SK-MEL-5 (cell line): ENCODE results near the gene SMIM12. TPM values are rescaled to one million over a fixed set of nuclear protein-coding genes. Genes with fewer than 3 reads are reported as not detected.

Source experiments
- DNase-seq: peaks from one replicate; pipeline ENCODE4 v3.0.0-alpha.2; 2016; ENCODE audit warnings: low read depth, low spot score
- in situ Hi-C: cut with HindIII; loops from 2 replicates; pipeline ENCODE4 v1.10.0; 2016; ENCODE audit warnings: low sequenced_read_pairs, high pct_unique_total_duplicates, low pct_unique_long_range_greater_than_20kb
- polyA plus RNA-seq, 2 experiments: library from polyadenylated mRNA; depleted of rRNA; stranded (reverse); fragments of >200 nt; gene quantifications; 2 replicates each; pipeline ENCODE4 v1.2.3, GENCODE V29; 2015
- total RNA-seq: library from RNA; depleted of rRNA; stranded (reverse); fragments of >200 nt; shearing (Covaris generic); gene quantifications from 2 replicates; pipeline ENCODE4 v1.2.3, GENCODE V29; 2014; rRNA removed

SMIM12 gene, protein sequence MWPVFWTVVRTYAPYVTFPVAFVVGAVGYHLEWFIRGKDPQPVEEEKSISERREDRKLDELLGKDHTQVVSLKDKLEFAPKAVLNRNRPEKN
- total RNA-seq = 39.7 and 40.7 TPM in 2 replicates
- polyA plus RNA-seq (2015; cell fraction: cytosol; rRNA removed) = 24.8 and 29.0 TPM in 2 replicates
- polyA plus RNA-seq (2015; cell fraction: nucleus; rRNA removed) = 13.4 and 15.7 TPM in 2 replicates

DNA sequence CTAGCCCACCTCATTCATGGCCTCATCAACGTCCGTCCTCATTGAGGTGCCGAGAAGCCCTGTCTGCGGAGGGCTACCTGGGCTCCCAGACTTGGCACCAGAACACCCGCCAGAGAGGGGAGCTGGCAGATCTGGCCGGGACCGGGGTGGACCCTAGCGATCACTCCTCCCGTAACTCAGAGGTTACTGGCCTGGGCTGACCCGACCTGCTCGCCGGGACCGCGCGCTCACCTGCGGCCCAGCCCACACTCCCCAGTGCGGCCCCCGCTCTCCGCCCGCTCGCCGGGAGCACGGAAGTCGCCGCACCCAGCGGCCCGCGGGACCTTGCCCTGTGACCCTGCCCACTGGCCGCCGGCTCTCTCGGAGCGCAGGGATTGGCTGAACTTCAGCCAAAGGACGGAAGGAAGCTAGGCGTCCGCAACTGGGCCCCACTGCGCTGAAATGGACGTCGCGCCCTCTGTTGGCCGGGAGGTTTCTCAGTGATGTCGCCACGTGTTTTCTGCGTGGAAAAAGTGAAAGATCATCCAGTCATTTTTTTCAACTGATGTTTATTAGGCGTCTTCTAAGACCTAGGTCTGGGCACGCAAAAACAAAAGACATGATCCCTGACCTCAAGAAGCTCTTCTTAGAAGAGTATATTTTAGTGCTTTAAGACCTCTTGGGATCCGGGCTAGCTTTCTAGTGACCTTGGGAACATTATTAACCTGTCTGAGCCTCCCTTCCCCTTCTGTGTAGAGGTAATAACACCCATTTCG lies at the start of gene SMIM12:
Gene SMIM12, minus strand, starts transcription at position 304 of the 755 bp plus-strand sequence. CDS start 3,772 bp downstream, outside the sequence.
- in situ Hi-C loops = no loop called here
- DNase-seq = peak; percentile 94

- in situ Hi-C loops = no loop called here
- no peak for DNase-seq
Observed at GRCh38 chr1:34908369-34908768, 48.8 kb upstream of the SMIM12 start.

GRCh38 chr1:34907487-34908090 lies 48.0 kb upstream of the SMIM12 start:
- in situ Hi-C loops = no loop called here
- no peak for DNase-seq

DNA sequence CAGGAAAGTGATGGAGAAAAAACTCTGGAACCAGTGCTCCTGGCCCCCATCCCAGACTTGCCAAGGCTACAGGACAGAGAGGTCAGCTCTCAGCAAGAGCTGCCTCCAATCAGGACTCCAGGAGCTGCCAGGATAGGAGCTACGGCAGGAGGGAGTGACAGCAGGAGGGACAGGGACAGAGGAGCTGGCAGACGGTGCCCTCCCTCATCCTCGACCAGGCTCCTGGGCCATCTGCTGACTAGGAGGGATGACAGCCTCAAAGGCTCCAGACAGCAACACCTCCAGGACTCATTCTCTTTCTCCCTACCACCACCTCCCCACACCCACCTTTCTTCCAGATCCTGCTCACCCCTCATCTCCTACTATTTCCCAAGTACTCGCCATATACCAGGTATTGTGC lies 47.2 kb upstream of the SMIM12 start:
- in situ Hi-C loops = no loop called here
- no peak for DNase-seq

DNA sequence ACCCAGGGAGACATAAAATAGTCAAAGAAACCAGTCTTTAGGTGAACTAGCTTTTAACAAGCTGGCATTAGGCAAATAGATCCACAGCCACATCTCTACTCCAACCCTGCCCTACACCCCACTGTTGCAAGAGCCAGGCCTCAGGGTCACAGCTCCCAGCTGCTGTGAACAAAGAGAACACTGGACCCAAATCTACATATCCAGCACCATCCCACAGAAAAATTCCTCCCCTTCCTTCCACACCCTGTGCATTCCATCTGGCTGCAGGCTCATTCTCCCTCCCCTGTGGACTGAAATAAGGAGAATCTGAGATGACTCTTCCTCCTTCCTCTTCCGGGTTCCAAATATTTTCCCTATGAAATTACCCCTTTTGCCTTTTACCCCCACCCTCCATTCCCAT lies 46.7 kb upstream of the SMIM12 start:
- in situ Hi-C loops = no loop called here
- DNase-seq = no peak

GRCh38 chr1:34905098-34905459 lies 45.5 kb upstream of the SMIM12 start:
- no peak for DNase-seq
- in situ Hi-C loops = no loop called here

DNA sequence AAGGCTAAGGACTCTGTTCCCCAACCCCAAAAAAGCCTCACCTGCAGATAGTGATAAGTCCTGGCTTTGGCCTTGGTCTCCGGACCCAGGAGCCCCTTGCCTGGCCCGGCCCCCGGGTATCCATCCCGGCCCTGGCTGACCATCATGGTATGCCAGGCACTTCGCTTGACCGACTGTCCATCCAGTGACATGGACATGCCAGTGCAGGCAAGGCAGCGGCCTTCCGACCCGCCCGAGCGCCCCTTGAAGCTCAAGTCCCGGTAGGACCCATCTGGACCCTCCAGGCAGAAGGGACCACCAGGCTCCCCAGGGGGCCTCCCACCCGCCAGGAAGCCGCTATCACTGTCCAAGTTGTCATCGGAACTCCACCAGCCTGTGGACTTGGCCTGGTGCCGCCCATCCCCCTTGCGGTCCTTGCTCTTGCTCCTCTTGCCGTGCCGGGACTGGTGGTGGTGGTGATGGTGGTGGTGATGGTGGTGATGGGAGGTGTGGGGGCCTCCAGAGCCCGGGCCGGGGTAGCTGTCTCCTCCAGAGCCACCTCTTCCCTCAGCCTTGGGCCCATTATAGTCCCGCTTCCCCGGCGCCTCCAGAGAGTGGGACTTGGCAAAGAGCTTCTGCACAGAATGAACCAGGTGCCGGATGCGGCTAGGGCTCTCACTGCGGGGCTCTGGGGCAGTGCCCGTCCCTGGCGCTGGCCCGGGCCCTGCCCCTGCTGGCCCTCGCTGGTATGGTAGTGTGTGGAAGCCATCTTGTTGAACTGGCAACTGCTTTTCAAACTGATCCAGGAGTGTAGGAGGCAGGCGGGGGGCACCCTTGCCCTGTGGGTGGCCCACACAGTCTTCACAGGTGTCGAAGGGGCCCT lies 44.9 kb upstream of the SMIM12 start:
- no peak for DNase-seq
- in situ Hi-C loops = no loop called here

GRCh38 chr1:34901919-34902318 lies 42.4 kb upstream of the SMIM12 start:
- in situ Hi-C loops = no loop called here
- no peak for DNase-seq

GRCh38 chr1:34900775-34901502 lies 41.4 kb upstream of the SMIM12 start:
- in situ Hi-C loops = no loop called here
- no peak for DNase-seq

- DNase-seq = no peak
- in situ Hi-C loops = no loop called here
Observed at GRCh38 chr1:34899906-34900305, 40.4 kb upstream of the SMIM12 start.

GRCh38 chr1:34899471-34899870 lies 39.9 kb upstream of the SMIM12 start:
- no peak for DNase-seq
- in situ Hi-C loops = no loop called here

- in situ Hi-C loops = no loop called here
- peak; percentile 9 for DNase-seq
Observed at GRCh38 chr1:34898330-34898761, 38.8 kb upstream of the SMIM12 start.

- in situ Hi-C loops = no loop called here
- DNase-seq = no peak
Observed at GRCh38 chr1:34896612-34897011, 37.1 kb upstream of the SMIM12 start.

DNA sequence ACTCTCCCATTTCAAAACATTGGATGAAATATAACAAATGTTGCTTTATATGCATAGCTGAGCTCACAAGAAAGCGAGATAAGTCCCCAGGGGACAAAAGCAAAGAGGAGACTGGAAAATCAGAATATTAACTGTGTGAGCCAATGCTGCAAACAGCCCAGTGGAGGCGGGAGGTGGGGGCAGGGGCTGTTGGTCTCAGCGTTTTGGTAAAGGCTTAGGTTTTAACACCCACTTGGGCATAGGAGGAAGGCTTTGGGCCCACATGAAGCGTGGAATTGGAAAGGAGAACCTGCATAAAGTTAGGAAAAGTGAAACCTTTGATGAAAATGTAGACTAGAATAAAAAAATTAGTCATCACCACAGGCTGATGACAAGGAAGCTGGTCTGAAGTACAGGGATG lies 30.2 kb upstream of the SMIM12 start:
- DNase-seq = peak; percentile 26
- in situ Hi-C loops = no loop called here

GRCh38 chr1:34887593-34887992 lies 28.0 kb upstream of the SMIM12 start:
- no peak for DNase-seq
- in situ Hi-C loops = no loop called here

DNA sequence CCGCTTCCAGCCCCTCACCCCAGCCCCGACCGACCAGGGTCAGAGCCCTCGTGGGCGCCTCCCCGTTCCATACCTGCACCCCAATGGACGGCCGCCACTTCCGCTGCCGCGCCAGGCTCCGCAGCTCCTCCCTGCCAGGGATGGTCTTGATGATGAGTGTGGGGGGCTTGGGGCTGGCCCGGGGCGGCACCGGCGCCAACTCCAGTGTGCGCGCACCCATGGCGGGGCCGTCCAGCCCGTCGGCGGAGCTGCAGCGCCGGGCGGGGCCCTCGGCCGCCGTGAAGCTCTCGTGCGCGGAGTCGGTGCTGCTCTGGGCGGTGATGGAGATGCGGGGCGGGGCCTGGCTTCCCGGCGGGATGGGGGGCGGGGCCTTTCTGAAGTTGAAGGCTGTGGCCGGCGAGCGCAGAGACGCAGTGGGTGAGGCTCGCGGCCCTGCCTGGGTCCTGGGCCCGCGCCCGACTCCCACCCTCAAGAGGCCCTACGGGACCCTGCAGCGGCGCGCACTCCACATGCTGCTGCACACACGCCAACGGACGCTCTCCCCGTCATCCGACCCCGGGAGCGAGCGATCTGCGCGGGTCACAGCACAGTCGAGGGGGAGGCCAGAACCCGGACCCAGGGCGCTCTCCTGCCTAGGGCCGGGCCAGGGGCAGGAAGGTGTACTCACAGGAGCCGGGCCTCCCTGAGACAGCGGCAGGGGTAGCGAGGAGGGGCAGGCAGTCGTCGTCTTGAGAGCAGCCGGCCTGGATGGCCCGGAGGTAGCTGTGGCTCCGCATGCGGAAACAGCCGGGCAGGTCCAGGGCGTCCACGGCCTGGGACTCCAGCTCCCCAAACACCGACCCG lies 26.1 kb upstream of the SMIM12 start:
- DNase-seq = no peak
- in situ Hi-C loops = no loop called here

DNA sequence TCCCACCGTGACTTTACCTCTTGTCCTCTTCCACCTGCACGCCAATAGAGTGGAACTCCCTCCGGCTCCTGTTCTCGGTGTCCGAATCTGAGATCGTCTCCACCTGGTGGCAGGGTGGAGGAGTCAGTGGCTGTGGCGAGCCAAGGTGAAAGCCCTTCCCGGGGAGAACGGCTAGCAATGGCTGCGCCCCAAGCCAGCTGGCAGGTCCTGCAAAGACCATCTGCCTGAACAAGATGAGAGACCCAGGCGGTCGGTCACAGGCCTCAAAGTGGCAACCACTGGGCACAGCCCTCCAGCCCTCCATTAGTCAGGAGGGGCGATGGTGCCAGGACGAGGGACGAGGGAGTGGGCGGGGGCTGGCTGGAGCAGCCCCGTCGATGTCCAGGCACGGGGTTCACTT lies 25.4 kb upstream of the SMIM12 start:
- DNase-seq = no peak
- in situ Hi-C loops = no loop called here
